Endothelial cell of umbilical vein (primary cell): ENCODE data around the gene PCYOX1L. TPM values are rescaled to one million over a fixed set of nuclear protein-coding genes. Genes with fewer than 3 reads are reported as not detected.

Experiments
- BruUV-seq: library from RNA; stranded (reverse); fragments of 400-500 nt; replicated peaks from 2 replicates; lab custom pipeline; 2021; lab: Mats Ljungman, UMichigan
- CTCF ChIA-PET: fragments of 300-600, 350-600 bp; sonication (Branson Sonifier 250); formaldehyde crosslinking; loops from one replicate; lab custom pipeline; 2021; ENCODE audit warnings: antibody characterized with exemption, inconsistent platforms; lab: Charles Lee
- POLR2A ChIA-PET: fragments of 300-600, 350-600 bp; sonication (Branson Sonifier 250); formaldehyde crosslinking; loops from one replicate; lab custom pipeline; 2021; ENCODE audit warnings: antibody characterized with exemption, inconsistent platforms; lab: Charles Lee
- DNase-seq: peaks from one replicate; pipeline ENCODE4 v3.0.0-alpha.2; 2011; ENCODE audit warnings: low read depth, low spot score
- FAIRE-seq: peaks from 2 replicates; lab custom pipeline; 2011; peaks lifted over from hg19 to GRCh38; lab: Jason Lieb, UNC
- H2AFZ ChIP-seq: 2 replicates; pipeline ENCODE4 v1.6.0; 2012; ENCODE audit warnings: low read depth, low read length, control low read depth, inconsistent platforms
- H3K27ac ChIP-seq: 2 replicates; pipeline ENCODE4 v1.5.1; 2011; ENCODE audit warnings: low read depth, mild to moderate bottlenecking, control low read depth, low read length, moderate library complexity; ENCODE audit not compliant: insufficient read depth
- H3K27me3 ChIP-seq, 2 experiments: 2 replicates each; pipeline versions ENCODE4 v1.6.0 to v1.6.1; 2011; ENCODE audit warnings: low read length in 2 of 2, mixed read lengths in 1 of 2; ENCODE audit not compliant: control insufficient read depth in 2 of 2, insufficient read depth in 2 of 2
- H3K36me3 ChIP-seq, 2 experiments: 2 replicates in 1 of 2; 3 replicates in 1 of 2; pipeline ENCODE4 v1.5.1; 2011; ENCODE audit warnings: low read length in 2 of 2, mild to moderate bottlenecking in 1 of 2, moderate library complexity in 1 of 2; ENCODE audit not compliant: control insufficient read depth in 2 of 2, insufficient read depth in 2 of 2; ENCODE audit errors: extremely low read depth in 1 of 2
- H3K4me1 ChIP-seq: 3 replicates; pipeline ENCODE4 v1.5.1; 2011; ENCODE audit warnings: mild to moderate bottlenecking, low read length; ENCODE audit not compliant: control insufficient read depth, insufficient read depth; ENCODE audit errors: extremely low read depth
- H3K4me2 ChIP-seq: 2 replicates; pipeline ENCODE4 v1.6.1; 2011; ENCODE audit warnings: low read length, control low read depth, mixed read lengths; ENCODE audit not compliant: insufficient read depth
- H3K4me3 ChIP-seq, 3 experiments: fragments of 200-600 bp in 1 of 3; sonication (generic), shearing (Covaris generic) in 1 of 3; replicated peaks in 1 of 3; 2 replicates each; pipeline ENCODE4 v1.5.1; 2011 to 2016; ENCODE audit warnings: control low read depth in 3 of 3, low read length in 3 of 3, mild to moderate bottlenecking in 2 of 3, inconsistent platforms in 1 of 3, low read depth in 1 of 3, moderate library complexity in 1 of 3; ENCODE audit not compliant: insufficient read depth in 1 of 3
- H3K79me2 ChIP-seq: 2 replicates; pipeline ENCODE4 v1.6.0; 2012; ENCODE audit warnings: low read length, inconsistent platforms; ENCODE audit not compliant: control insufficient read depth, insufficient read depth
- H3K9ac ChIP-seq: replicated peaks from 2 replicates; pipeline ENCODE3; 2011; ENCODE audit warnings: low read length, control low read depth; ENCODE audit not compliant: insufficient read depth; ENCODE audit errors: extremely low read depth
- H3K9me1 ChIP-seq: replicated peaks from 3 replicates; pipeline ENCODE4 v1.6.0; 2011; ENCODE audit warnings: mild to moderate bottlenecking, low read length; ENCODE audit not compliant: control insufficient read depth, insufficient read depth; ENCODE audit errors: extremely low read depth
- H3K9me3 ChIP-seq: replicated peaks from 2 replicates; pipeline ENCODE4 v1.5.1; 2012; ENCODE audit warnings: low read length, inconsistent platforms; ENCODE audit not compliant: control insufficient read depth, insufficient read depth
- H4K20me1 ChIP-seq: replicated peaks from 2 replicates; pipeline ENCODE3; 2011; ENCODE audit warnings: mild to moderate bottlenecking, low read length; ENCODE audit not compliant: control insufficient read depth, insufficient read depth; ENCODE audit errors: extremely low read depth
- EZH2 ChIP-seq: IDR thresholded peaks from 2 replicates; pipeline ENCODE4 v1.6.1; 2012; ENCODE audit warnings: borderline replicate concordance, low read depth, mild to moderate bottlenecking, moderate library complexity, low read length, inconsistent platforms; ENCODE audit not compliant: severe bottlenecking
- FOS ChIP-seq: IDR thresholded peaks from 2 replicates; pipeline ENCODE4 v1.6.1; 2011; ENCODE audit warnings: mild to moderate bottlenecking, low read length, moderate library complexity, borderline replicate concordance; ENCODE audit not compliant: insufficient read depth
- GATA2 ChIP-seq: IDR thresholded peaks from 2 replicates; pipeline ENCODE4 v1.7.0; 2011; ENCODE audit warnings: low read depth, mild to moderate bottlenecking, moderate library complexity, mixed read lengths, low read length; ENCODE audit not compliant: insufficient read length, insufficient read depth
- JUN ChIP-seq: IDR thresholded peaks from 2 replicates; pipeline ENCODE4 v1.6.1; 2011; ENCODE audit warnings: borderline replicate concordance, low read depth; ENCODE audit not compliant: insufficient read length, insufficient read depth
- MYC ChIP-seq: IDR thresholded peaks from one replicate; pipeline ENCODE4 v1.6.1; 2011; ENCODE audit warnings: mild to moderate bottlenecking, low read depth, low read length
- POLR2A ChIP-seq: IDR thresholded peaks from 2 replicates; pipeline ENCODE4 v1.6.1; 2012; ENCODE audit warnings: low read depth, mild to moderate bottlenecking, control low read depth, low read length
- POLR2AphosphoS5 ChIP-seq: IDR thresholded peaks from 2 replicates; pipeline ENCODE4 v1.6.1; 2012; ENCODE audit warnings: low read depth, mild to moderate bottlenecking, control low read depth, low read length, moderate library complexity; ENCODE audit not compliant: insufficient read depth
- dilution Hi-C: fragments of 300-500 bp; cut with MboI; formaldehyde crosslinking; loops from one replicate; pipeline ENCODE4 v1.15.0; 2019; ENCODE audit warnings: low sequenced_read_pairs; ENCODE audit not compliant: extremely low pct_ligation_motif_present
- intact Hi-C: fragments of 100-400 bp; cut with micrococcal nuclease; formaldehyde crosslinking; loops from one replicate; pipeline ENCODE4 v1.10.0; 2022
- polyA plus RNA-seq, 4 experiments: library from polyadenylated mRNA; depleted of rRNA in 3 of 4; stranded (reverse) in 3 of 4; unstranded in 1 of 4; fragments of >200 nt; gene quantifications; 2 replicates each; pipeline versions ENCODE4 v1.2.1 to v1.2.3, GENCODE V29; 2011 to 2012; ENCODE audit warnings: missing spikeins in 1 of 4
- total RNA-seq: library from RNA; stranded (reverse); gene quantifications from 2 replicates; pipeline ENCODE4 v1.2.3, GENCODE V29; 2021
- TF ChIP-seq, protein P1 (sequence below): IDR thresholded peaks from 2 replicates; pipeline ENCODE4 v1.6.1; 2011; ENCODE audit not compliant: insufficient read depth, insufficient read length
- TF ChIP-seq, protein P2 (sequence below), 2 donors: IDR thresholded peaks; 1 replicate in 1 of 2; 2 replicates in 1 of 2; pipeline ENCODE4 v1.5.1; 2011; ENCODE audit warnings: low read length in 2 of 2, mild to moderate bottlenecking in 2 of 2, moderate library complexity in 2 of 2, control low read depth in 1 of 2, inconsistent platforms in 1 of 2, low read depth in 1 of 2; ENCODE audit not compliant: insufficient read depth in 1 of 2; ENCODE audit errors: extremely low read depth in 1 of 2

Gene PCYOX1L
- total and polyA plus RNA-seq, 2 donors (not counting 3 experiments of a cell fraction or from before 2014, with no cell fraction given) = 23.3 to 28.1 TPM

DNA sequence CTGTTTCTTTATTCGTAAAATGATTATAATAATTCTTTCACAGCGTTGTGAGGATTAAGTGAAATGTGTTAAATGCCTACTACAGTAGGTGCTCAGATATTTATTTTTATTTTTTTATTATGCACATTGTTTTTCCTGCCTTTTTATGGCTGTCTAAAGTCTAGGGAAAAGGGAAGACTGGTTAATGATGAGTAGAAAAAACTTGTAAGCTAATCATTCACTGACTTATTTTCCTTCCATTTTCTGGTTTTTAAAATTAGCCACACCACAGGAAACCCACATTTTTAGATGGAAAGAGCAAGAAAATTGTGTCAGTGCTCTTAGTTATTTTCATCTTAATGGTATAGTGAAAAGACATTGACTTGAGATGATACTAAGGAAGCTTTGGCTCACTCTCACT is 3.9 kb upstream of the PCYOX1L start:
- H3K4me1 ChIP-seq = peaks cover 12% of the 10 kb centered on the region
- peaks cover 34% of the 10 kb centered on the region for H3K79me2 ChIP-seq
- no peak overlapping the region for H2AFZ ChIP-seq
- FAIRE-seq (no peak), DNase-seq (no peak)
- TF ChIP-seq GATA2 = no peak
- TF ChIP-seq JUN = no peak
- TF ChIP-seq POLR2AphosphoS5 = no peak
- TF ChIP-seq, protein P1, sequence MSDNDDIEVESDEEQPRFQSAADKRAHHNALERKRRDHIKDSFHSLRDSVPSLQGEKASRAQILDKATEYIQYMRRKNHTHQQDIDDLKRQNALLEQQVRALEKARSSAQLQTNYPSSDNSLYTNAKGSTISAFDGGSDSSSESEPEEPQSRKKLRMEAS = no peak
- TF ChIP-seq EZH2 = no peak
- TF ChIP-seq, protein P2, sequence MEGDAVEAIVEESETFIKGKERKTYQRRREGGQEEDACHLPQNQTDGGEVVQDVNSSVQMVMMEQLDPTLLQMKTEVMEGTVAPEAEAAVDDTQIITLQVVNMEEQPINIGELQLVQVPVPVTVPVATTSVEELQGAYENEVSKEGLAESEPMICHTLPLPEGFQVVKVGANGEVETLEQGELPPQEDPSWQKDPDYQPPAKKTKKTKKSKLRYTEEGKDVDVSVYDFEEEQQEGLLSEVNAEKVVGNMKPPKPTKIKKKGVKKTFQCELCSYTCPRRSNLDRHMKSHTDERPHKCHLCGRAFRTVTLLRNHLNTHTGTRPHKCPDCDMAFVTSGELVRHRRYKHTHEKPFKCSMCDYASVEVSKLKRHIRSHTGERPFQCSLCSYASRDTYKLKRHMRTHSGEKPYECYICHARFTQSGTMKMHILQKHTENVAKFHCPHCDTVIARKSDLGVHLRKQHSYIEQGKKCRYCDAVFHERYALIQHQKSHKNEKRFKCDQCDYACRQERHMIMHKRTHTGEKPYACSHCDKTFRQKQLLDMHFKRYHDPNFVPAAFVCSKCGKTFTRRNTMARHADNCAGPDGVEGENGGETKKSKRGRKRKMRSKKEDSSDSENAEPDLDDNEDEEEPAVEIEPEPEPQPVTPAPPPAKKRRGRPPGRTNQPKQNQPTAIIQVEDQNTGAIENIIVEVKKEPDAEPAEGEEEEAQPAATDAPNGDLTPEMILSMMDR (IDR thresholded peaks at IDR 0.05; ENCODE audit: extremely low read depth in 1 of 2, insufficient read depth in 1 of 2, low read depth in 1 of 2, low read length in 2 of 2) = no peak
- no peak for TF ChIP-seq FOS
- no peak for TF ChIP-seq POLR2A
- TF ChIP-seq MYC = no peak
- dilution Hi-C loops (no loop called here), intact Hi-C loops (no loop called here)
- H4K20me1 ChIP-seq = no peaks in the 10 kb centered on the region
- H3K9me3 ChIP-seq = no peaks in the 10 kb centered on the region
- no peak overlapping the region for H3K27ac ChIP-seq
- H3K4me3 ChIP-seq = no peak overlapping the region
- no peak overlapping the region for H3K4me2 ChIP-seq
- POLR2A ChIA-PET = no interaction called here
- CTCF ChIA-PET = interaction anchor here (0.7 to 3.6 kb wide), 5 partner anchors 9 to 89 kb away, joined by 4 to 16 read pairs (median 4); partner anchors contain the start of gene GRPEL2
- no peaks in the 10 kb centered on the region for H3K27me3 ChIP-seq
- H3K9ac ChIP-seq = no peak overlapping the region
- no TSS peak for BruUV-seq
- no peaks in the 10 kb centered on the region for H3K9me1 ChIP-seq
- H3K36me3 ChIP-seq = peaks cover 16 to 40% of the 10 kb centered on the region in 2 experiments
